EH (cell line): ENCODE measurements around the gene CNOT6.

Source experiments
- DNase-seq: peaks from one replicate; pipeline ENCODE4 v3.0.0-alpha.2; 2015; ENCODE audit warnings: low read depth

Gene CNOT6

DNA sequence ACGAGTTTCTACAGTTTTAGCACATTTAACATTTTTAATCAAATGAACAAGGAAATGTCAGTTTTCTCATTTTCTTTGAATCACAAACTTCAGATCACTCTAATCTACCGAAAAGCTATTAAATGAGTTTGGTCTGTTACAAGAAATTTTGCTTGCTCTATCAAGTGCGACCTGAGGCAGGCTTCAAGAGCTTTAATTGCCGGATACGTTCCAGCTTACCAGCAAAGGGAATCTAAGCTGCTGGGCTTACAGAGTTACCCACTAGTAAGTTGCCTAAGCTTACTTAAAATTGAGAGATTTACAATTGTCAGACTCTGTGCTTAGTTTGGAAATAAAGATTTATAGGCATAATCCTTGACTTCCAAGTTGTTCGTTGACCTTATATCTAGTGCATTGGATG lies 86.5 kb downstream of the CNOT6 start:
- DNase-seq, result no peak

DNA sequence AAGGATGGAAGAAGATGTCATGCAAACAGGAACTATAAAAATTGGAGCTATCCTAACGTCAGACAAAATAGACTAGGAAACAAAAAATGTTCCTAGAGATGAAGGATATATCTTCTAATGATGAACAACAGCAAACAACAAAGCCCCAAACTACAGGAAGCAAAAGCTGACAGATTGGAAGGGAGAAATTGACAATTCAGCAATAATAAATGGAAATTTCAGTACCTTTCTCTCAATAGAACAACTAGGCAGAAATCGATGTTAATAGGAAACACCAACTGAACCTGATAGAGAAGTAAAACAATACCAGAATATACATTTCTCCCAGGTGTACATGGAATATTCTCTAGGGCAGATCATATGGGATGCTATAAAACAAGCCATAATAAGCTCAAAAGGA lies 89.6 kb downstream of the CNOT6 start:
- DNase-seq, result no peak

DNA sequence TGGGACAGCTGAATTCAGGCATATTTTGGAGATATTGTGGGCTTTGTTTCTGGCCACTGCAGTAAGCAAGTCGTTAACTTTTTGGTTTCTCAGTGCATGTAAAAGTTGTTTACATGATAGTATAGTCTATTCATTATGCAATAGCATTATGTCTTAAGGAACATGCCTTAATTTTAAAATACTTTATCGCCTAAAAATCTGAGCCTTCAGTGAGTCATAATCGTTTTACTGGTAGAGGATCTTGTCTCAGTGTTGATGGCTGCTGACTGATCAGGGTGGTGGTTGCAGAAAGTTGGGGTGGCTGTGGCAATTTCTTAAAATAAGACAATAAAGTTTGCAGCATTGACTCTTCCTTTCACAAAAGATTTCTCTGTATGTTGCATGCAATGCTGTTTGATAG lies 92.0 kb downstream of the CNOT6 start:
- DNase-seq, result no peak

DNA sequence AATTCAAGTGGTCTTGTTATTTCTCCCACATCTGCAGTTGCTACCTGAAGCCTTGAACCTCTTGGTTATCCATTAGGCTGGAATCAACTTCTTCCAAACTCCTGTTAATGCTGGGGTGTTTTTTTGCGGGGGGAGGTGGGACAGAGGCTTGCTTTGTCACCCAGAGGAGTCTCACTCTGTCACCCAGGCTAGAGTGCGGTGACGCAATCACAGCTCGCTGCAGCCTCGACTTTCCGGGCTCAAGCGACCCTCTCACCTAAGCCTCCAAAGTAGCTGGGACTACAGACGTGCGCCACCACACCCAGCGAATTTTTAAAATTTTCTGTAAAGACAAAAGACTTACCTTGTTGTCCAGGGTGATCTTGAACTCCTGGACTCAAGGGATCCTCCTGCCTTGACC lies 92.7 kb downstream of the CNOT6 start:
- no peak for DNase-seq

DNA sequence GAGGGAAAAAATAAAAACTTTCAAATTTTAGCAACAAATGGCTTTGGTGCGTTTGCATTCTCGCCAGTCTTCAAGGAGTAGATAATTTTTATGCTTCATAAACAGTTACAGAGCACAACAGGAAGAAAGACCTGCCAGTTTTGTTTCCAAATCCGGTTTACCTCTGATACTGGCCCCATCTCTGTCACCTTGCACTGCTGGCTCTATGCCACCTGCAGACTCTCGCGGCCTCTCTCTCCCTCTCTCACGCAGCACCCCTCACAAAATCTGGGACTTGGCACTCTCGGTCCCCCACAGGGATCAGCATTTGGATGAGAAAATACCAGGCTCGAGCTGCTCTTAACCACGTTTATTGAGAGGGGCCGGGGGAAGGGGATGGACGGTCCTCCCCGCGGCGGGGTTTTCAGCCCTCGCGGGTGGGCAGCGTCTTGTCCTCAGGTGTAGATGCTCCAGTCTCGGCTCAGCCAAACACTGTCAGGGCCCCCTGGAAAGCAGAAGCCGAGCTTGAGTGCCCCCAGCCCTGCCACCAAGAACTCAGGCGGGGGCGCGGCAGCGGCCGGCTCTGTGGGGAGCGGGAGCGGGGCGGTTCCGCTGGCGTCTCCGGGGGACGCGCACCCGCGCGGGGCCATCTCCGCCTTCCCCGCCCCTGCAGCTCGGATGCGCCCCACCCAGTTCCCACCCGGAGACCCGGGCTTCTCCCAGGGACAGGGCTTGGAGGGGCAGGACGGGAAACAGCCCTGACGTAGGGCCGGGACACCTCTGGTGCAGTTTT lies 95.8 kb downstream of the CNOT6 start:
- DNase-seq, result no peak

DNA sequence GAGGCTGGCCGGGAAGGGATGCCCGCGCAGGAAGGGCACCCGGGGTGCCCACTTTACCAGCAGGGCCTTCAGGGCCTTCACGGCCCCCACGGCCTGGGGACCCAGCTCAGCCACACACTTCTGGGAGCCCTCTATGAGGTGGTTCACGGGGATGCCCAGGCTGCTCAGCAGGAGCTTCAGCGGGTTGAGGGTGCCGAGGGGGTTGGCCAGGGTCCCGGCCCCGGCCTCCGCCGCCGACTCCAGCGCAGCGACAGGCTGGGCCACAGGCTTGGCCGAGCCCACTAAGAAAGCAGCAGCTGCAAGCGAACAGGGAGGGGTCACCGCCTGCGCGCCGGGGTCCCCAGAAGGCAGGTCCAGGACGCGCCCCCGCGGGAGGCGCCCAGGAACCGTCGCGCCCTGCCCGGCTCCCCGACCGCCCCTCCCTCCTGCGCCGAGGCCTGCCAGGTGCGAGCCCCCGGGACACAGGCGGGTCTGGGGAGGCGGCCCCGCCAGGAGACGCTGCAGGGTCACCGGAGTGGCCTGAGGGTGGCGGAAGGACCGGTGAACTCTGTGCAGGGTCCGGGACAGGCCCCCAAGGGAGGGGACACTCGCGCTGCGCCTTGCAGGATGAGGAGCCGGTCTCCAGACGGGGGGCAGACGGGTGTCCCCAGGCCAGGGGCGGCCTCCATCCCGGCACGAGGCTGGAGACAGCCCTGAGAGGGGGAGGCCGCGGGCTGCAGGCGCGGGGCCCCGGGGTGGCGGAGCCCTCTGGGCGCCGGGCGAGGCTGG lies 96.5 kb downstream of the CNOT6 start:
- no peak for DNase-seq

DNA sequence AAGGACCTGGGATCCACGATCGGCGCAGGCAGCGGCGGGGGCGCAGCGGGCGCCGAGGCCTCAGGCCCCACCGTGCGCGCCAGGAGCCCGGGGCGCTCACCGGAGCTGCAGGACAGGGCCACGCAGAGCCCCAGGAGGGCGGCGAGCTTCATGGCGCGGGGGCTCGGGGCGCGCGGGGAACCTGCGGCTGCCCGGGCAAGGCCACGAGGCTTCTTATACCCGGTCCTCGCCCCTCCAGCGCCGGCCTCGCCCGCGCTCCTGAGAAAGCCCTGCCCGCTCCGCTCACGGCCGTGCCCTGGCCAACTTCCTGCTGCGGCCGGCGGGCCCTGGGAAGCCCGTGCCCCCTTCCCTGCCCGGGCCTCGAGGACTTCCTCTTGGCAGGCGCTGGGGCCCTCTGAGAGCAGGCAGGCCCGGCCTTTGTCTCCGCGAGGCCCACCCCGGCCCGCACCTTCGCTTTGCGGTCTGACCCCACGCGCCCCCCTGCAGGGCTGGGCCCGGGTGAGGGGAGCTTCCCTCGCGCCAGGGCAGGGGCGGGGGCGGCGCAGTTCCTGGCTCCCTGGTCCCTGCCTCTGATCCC lies 97.2 kb downstream of the CNOT6 start, which contains the start of gene SCGB3A1:
TSS of gene SCGB3A1 (minus strand) at position 189 of the 577 bp plus-strand sequence. CDS start at position 152, 37 bp downstream.
- DNase-seq, result peak; percentile 5

DNA sequence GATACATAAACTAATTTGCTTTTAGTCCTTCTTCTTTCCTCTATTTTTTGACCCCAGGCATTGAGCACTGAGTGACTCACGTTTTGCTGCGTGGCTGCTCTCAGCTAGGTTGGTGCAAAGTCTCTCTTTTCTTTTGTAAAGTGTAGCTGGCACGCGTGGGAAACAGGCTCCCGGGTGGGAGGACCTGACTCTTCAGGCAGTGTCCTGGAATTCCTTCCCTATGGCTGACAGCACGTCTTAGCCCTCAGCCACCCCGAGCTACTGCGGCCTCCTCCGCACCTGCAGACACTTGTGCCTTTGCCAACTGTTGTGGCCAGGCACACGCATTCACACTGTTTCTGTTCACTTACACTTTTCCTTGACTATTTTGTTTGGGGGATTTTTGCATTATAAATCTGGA lies 98.0 kb downstream of the CNOT6 start:
- no peak for DNase-seq

DNA sequence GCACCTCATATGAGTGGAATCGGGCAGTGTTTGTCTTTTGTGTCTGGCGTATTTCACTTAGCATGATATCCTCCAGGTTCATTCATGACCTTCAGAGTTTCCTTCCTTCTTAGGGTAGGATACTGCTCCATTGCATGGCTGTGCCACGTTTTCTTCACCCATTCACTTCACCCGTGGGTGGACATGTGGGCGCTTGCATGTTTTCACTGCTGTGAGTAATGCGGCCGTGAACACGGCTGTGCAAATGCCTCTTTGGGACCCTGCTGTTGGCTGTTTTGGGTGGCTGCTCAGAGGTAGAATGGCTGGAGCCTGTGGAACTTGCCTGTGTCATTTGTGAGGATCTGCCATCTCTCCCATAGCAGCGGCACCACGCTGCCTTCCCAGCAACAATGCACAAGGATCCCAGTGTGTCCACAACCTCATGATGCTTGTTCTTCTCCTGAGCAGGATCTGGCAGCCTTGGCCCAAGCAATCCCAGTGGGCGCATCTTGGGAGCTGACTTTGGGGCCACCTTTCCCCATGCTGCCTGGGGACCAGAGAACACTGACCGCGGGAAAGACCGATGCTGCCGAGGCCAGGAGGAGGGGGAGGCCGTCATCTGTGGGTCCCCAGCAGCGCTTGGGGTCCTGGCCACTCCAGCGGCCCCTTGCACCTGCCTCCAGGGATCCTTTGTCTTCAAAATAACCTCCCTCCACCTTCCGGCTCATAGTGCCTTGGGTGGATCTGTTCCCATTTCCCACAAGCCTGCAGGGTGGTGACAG lies 99.4 kb downstream of the CNOT6 start:
- DNase-seq, result no peak

DNA sequence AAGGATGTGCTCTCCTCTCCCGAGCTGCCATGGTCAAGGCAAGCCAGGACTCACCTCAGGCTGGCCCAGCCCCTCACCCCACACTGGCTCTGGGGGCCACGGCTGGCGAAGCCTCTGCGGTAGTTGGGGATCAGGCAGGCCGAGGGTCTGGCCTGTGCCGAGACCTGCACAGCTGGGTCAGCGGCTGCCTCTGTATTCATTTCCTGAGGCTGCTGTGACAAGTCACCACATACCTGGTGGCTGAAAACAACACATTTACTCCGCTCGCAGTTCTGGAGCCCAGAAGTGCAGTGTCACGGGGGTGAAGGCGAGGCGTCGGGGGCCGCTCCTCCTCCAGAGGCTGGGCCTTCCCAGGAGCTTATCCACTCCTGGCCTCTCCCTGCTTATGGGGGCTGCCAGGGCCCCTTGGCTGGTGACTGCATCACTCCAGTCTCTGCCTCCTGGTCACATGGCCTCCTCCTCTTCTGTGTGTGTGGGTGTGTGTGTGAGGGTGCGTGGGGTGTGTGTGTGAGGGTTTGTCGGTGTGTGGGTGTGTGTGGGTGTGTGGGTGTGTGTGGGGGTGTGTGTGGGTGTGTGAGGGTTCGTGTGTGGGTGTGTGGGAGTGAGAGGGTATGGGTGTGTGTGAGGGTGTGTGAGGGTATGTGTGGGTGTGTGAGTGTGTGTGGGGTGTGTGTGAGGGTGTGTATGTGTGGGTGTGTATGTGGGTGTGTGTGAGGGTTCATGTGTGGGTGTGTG lies 100.3 kb downstream of the CNOT6 start:
- no peak for DNase-seq

DNA sequence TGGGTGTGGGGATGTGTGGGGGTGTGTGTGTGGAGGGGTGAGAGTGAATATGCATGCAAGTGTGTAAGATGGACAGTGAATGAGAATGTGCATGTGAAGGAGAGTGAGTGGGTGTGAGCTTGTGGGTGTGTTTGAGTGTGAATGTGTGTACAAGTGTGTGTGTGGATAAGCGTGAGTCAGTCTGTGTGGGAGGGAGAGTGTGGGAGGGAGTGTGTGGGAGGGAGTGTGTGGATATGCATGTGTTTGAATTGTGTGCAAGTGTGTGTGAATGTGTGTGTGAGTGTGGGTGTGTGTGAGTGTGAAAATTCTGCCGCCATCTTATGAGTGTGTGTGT lies 100.8 kb downstream of the CNOT6 start:
- no peak for DNase-seq

DNA sequence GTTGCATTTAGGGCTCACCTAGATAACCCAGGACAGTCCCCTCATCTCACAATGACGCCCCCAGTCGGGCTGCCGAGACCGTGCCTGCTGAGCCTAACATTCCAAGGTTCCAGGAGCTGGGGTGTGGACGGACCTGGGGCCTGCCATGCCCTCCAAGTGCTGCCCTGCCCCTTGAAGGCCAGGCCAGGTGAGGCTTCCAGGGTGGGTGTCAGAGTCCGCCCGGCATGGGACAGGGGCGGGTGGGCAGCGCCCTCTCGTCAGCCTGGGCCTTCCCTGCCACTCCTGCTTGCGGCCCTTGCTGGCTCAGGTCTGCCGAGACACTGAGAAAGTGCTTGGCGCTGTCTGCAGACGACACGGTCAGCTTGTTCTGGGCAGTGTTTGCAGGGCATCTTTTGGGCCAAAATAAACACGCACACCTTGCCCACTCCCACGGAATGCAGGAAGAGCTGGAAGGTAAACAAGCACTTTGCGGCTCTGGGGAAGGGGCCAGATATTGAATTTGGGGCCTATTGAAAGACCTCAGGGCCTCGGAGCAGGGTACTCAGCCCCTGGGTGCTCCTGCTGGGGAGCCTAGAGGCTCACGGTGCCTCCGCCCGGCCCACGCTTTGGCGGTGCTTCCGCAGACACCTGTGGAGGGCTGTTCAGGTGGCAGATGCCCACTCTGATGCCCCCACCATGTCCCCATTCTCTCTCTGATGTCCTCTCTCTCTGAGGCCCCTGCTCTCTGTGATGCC lies 101.4 kb downstream of the CNOT6 start:
- no peak for DNase-seq

DNA sequence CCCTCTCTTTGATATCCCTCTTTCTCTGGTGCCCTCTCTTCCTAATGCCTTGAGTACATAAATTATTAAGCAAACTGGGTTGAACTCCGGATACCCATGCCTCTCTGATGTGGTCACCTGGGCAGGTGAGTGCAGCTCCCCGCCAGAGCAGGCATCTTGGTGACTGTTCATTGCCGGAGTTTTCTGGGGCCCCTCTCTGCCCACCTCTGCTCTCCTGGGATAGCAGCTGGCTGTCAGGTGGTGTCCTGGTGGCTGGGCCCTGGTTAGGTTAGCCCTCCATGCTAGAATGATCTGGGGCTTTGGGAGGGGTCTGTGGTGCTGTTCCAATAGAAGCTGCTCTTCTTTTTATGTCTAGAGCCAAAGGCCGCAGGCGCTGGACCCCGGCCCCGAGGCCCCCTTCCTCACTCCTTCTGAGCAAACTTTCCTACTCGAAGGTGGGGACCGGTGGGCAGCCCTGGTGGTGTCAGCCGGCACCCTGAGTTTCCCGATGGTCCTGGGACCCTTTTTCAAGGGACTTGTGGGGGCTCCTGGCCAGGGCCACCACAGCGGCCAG lies 102.0 kb downstream of the CNOT6 start:
- no peak for DNase-seq

DNA sequence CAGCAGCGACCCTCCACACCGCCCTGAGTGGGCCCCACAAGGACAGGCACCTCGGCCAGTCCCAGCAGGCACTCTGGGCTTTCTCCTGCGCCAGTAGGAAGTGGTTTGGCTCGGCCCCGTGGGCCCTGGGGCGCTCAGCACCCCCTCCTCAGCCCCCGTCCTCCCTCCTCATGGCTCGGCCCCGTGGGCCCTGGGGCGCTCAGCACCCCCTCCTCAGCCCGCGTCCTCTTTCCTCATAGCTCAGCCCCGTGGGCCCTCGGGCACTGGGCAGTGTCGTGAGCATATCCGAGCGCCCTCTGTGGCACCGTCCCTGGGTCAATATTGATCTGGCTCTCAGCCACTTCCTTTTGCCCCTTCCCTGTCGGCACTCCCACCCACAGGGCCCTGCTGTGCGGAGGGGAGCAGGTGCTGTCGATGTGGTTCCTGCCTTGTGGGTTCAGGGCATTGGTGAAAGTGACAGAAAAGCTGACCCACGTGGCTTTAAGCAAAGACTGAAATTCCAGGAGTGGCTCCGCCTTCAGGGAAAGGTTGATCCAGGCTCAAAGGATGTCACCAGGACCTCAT lies 102.6 kb downstream of the CNOT6 start:
- no peak for DNase-seq

DNA sequence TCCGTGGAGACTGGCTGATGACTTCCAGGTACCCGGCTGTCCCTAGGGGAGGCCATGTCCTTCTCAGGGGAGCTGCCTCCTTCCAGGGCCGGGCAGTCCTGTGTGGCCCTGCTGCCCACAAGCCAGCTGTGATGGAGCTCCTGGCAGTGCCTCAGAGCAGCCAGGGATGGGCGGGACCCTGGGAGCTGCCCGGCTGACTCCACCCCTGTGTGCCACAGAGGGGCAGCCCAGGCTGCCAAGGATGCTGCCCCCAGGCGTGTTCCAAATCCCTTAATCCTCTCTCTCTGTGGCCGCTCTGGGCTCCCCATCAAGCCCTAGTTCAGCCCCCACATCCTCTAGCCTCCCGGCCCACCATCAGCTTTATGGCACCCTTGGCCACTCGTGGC lies 104.1 kb downstream of the CNOT6 start:
- DNase-seq, result no peak

DNA sequence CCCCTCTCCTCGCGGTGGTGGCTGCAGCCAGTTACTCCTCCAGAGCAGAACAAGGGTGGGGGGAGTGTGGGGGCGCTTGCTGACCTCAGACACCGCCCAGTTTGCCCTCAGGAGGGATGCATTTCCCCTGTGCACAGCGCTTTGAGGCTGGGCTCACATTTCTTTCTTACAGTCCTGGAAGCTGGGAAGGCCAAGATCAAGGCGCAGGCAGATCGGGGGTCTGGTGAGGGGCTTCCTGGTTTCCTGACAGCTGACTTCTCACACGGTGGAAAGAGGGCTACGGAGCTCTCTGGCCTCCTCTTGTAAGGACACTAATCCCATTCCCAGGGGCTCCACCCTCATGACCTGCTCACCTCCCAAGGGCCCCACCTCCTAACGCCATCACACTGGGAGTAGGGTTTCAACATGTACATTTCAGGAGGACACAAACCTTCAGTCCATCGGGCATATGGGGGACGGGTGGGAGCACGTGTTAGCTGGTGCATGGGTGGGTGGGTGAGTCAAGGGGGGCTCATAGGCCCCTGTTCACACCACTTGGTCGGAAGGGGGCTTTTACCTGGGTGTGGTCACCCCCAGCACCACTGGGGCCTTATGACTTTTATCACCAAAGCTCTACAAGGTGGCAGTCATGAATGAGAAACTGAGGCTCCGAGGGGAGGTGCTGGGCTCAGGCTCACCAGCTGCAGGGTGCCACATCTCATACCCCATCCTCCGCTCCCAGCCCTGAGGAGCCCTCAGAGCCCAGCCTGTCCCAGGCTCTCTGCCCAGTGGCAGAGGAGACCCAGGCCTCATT lies 104.8 kb downstream of the CNOT6 start:
- no peak for DNase-seq

DNA sequence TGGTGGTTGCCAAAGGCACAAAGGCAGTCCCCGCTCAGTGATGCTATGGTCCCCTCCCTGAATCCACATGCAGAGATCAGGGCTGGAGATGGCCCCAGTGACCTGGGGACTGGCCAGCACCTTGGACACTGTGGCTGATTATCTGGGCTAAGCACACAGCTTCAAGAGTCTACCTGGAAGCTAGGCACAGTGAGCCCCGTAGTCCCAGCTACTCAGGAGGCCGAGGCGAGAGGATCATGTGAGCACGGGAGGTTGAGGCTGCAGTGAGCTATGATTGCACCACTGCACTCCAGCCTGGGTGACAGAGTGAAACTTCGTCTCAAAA lies 105.4 kb downstream of the CNOT6 start:
- no peak for DNase-seq

DNA sequence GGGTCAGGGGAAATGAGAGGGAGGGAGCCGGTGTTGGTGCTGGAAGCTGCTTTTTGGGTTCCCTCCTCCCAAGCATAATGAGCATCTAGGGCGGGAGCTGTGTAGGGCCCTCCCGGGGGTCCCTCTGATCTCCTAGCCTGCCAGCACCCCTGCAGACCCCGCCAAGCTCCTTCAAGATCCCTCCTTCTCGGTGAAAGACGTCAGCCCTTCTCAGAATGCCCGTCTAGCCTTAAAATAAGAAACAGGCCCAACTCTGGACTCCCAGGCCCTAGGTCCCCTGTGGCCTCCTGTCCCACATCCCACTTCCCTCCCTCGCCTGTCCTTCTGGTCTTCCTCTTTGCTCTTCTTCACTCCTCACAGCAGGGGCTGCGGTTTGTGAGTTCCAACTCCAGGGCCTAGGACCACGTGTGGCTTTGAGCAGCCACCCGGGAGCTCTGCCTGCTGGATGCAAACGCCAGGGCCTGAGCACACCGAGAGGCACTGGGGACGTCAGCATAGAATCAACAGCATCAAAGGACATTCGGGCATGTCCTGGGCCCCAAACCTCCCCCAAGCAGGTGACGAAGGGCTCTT lies 105.9 kb downstream of the CNOT6 start:
- no peak for DNase-seq

DNA sequence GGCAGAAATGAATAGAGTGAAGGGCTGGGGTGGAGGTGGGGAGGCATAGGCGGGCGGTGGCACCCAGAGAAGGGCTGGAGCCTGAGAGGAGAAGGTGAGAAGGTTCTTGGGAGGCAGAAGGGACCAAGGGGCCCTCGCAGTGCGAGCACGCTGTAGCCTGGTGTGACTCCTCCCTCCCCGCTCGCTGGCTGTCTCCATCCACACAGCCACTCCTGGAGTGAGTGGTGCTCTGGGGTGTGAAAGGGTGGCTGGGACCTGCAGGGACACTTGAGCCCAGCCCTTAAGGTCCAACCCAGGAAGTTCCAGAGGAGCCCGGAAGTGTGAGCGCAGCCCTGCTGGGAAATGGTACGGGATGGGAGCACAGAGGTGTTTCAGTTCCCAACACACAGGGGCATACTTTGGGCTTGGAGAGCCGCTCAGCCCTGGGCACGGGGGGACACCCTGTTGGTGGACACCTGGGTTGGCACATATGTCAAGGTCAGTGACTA lies 106.4 kb downstream of the CNOT6 start:
- DNase-seq, result no peak
